ENCODE data around the gene FOXK2. TPM values are rescaled to one million over a fixed set of nuclear protein-coding genes. Genes with fewer than 3 reads are reported as not detected.

FOXK2 gene
- total RNA-seq, 1 donor from 2014 or later, result 24.8 TPM

DNA sequence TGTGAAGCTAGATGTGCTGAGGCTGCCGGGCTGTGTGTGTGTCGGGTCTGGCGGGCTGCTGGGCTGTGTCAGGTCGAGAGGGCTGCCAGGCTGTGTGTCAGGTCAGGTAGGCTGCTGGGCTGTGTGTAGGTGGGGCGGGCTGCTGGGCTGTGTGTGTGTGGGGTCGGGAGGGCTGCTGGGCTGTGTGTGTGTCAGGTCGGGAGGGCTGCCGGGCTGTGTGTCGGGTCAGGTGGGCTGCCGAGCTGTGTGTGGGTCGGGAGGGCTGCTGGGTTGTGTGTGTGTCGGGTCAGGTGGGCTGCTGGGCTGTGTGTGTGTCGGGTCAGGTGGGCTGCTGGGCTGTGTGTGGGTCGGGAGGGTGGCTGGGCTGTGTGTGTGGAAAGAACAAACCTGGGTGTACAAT, 120.1 kb downstream of the FOXK2 start:
- DNase-seq (ENCODE audit: low read depth in 2 of 2), result no peak

DNA sequence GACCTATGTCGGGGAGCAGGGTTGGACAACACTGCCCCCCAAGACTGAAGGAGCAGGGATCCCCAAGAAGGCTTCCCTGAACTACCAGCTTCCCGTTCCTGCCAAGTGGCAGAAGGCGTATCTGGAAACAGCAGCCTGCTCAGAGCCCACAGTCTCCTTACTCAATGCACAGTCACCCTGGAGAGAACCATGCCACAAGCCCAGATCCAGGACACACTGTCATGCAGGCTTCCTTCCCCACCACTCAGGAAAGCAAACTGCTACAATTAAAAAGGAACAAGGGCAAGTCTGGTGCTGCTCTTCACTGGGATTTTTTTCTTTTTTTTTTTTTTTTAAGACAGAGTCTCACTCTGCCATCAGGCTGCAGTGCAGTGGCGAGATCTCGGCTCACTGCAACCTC, 120.5 kb downstream of the FOXK2 start:
- DNase-seq (ENCODE audit: low read depth in 2 of 2), result no peak

DNA sequence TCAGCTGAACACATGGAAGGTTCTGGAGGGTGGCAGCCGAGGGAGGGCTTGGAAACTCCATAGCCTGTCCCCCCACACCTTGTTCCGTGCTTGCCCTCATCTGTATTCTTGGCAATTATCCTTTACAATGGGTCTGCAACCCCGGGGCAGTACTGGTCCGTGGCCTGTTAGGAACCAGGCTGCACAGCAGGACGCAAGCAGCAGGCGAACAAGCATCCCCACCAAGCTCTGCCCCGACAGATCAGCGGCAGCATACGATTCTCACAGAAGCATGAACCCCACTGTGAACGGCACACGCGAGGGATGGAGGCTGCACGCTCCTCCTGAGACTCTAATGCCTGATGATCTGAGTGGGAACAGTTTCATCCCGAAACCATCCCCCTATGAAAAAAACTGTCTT, 122.5 kb downstream of the FOXK2 start:
- DNase-seq (ENCODE audit: low read depth in 2 of 2), result no peak

DNA sequence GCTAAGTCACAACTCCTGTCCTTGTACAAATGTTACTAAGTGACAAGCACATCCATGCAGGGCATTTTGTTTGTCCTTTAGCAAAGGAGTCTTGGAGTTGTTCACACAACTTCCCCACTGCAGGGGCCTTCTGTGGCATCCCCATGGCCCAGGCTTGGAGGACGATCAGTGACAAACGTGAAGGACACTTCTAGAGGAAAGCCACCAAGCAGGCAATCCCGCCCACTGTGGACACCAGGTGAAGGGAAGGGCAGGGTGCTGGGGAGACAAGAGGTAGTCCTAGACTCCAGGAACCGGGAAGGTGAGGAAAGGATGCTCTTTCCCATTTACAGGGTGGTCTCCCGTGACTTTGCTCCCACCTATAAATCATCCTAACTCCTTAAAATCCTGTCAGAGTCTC, 124.6 kb downstream of the FOXK2 start:
- DNase-seq (ENCODE audit: low read depth in 2 of 2), result no peak

DNA sequence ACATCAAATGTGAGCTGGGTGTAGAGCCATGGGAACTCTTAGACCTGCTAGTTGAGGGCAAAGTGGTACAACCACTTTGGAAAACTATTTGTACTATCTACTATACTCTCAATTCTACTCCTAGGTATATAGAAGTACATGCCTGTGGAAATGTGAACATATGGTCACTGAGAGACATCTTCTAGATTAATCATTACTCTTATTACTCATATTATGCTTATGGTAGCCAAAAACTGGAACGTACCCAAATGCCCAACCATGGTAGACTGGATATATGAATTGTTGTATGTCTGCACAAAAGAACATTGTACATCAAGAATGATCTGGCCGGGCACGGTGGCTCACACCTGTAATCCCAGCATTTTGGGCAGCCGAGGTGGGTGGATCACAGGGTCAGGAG, 126.0 kb downstream of the FOXK2 start:
- DNase-seq (ENCODE audit: low read depth in 2 of 2), result no peak

DNA sequence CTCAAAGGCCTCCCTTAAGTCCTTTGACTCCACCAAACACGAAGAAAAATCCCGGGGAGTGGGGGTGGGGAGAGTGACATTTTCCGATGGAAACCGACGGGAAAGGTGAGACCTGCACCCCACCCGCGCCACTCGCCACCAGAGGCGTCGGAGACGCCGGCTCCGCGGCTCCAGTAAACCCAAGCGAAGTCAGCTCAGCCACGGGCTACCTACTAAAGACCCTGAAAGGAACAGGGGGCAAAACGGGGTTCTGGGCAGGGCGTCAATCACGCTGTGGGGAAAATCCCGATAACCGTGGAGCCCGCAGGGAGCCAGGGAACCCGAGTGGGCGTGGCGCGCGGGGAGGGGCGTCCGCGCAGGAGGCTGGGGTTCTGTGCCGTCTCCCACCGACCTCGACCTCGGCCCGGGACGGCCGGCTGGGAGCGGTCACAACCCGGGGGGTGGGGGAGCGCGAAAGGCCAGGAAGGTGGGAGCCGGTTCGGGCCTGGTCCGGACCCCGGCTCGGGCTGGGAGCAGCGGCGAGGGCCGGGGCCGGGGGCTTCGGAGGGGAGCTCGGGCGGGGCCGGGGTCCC, 128.1 kb downstream of the FOXK2 start:
- peak; percentile 20 to 39 for DNase-seq (ENCODE audit: low read depth in 2 of 2)

DNA sequence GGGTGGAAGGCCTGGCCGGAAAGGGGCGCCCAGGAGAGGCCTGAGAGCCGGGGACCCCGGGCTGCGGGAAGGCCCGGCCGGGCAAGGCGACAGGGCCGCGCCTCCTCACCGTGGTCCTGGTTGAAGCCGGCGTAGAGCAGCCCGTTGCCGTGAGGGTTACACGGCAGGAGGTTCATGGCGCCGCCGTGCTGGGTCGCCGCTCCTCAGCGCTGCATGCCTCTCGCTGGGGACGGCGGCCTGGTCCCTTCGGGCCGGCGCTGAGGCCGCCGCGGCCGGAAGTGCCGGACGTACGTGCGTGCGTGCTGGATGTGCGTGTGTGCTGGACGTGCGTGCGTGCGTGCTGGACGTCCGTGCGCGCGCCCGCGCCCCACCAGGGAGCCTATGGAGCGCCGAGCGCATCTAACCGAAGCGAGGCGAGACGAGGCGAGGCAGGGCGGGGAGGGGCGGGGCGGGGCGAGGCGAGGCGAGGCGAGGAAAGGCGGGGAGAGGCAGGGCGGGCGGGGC, 128.7 kb downstream of the FOXK2 start, which contains the start of gene WDR45B:
Gene WDR45B (minus strand): TSS at position 280 of the 504 bp plus-strand sequence. CDS start 104 bp downstream, at position 176.
- DNase-seq (ENCODE audit: low read depth in 2 of 2), result peak; percentile 99

DNA sequence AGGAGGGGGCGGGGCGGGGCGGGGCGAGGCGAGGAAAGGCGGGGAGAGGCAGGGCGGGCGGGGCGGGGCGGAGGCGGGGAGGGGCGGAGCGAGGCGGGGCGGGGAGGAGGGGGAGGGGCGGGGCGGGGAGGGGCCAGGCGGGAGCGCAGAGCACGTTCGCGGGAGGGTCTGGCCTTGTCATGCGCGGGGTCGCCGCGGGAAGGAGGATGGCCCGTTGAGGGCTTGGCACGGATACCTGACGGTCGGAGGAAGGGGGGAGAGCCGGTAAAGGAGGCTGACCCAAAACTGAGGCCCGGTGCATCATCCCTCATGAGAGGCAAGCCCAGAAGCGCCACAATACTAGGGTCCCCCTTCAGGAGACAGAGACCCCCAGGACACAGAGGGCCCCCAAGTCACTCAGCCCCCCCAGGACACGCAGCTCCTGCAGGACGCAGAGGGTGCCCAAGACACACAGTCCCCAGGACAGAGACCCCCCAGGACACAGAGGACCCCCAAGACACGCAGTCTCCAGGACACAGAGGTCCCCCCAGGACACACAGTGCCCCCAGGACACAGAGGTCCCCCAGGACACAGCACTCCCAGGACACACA, 129.3 kb downstream of the FOXK2 start:
- no peak for DNase-seq (ENCODE audit: low read depth in 2 of 2)

DNA sequence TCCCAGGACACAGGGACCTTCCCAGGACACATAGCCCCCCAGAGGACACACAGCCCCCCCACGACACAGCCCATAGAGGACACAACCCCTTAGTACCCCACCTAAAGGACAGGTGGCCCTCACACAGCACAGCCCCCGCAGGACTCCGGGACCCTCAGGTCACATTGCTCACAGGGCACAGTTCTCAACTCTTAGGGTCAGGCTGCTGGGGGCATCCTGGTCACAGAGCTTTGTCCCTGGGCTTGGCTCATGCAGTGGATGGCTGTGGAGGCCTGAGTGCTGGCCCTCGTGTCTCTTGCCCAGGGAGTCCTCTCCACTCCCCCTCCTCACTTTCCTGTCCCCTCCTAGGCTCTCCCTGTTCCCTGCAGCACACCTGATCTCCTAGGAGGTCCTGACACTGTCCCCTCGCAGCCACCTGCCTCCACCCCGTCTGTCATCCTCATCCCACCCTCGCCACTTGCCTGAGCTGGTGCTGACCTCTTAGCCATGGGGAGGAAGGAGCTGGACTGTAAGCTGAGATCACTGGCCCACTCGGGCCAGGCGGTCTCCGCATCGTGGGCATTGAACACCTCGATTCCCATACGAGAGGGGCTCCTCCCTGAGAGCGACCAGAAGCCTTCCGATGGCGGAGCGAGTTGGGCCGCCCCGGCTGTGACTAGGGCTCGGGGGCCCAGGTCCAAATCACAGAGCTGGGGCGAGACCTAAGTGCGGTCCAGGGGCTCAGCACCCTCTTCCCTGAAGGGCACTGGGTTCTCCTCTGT, 130.1 kb downstream of the FOXK2 start:
- DNase-seq (ENCODE audit: low read depth in 2 of 2), result no peak

DNA sequence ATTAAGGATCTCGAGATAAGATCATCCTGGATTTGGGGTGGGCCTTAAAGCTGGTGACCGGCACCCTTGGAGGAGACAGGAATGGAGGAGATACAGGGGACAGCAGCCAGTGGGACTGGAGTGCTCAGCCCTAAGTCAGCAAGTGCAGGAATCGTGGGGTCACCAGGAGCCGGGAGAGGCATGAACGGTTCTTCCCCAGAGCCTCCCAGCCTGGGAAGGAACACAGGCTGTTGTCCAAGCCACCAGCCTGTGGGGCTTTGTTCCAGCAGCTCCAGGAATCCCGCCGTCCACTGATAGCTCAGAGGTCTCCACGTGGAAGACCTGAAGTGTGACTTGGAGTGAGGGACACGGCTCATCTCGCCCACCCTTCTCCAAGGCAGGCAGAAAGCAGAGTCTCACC, 131.2 kb downstream of the FOXK2 start:
- no peak for DNase-seq (ENCODE audit: low read depth in 2 of 2)

DNA sequence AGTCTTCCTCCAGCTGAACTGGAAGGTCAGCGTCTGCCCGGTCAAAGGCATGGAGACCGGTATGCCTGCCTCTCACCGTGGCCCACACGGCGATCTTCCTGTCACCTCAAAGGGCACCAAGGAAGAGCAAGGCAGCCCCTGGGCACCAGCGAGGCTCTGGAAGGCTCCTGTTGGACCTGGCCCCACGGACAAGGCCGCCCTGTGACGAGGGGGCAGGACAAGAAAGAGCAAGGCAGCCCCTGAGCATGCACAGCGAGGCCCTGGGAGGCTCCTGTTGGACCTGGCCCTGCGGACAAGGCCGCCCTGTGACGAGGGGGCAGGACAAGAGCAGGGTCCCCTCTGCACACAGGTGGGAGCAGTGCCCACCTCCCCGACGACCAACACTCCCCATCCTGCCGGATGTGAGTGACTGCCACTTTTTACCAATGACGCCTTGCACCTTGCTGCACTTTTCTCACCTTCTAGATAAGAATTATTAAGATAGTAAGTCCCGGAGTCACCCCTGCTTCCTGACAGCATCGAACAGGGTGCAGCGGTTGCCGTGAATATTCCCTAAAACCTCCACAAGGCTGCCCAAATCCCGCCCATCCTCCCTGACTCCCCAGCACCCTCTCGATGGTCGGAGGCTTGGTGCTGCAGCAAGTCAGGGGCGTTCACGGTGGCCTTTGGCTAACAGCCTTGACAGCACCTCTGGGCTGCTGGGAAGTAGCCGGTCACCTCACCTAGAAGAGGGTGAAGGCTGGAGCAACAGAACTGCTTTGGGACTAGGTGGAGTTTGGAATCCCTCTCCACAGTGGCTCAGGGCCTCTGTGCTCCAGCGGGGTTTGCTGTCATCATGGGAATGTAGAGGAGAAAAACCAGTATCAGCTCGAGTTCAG, 134.4 kb downstream of the FOXK2 start:
- no peak for DNase-seq (ENCODE audit: low read depth in 2 of 2)

Other genes with a start within 250 kb of the FOXK2 start
- 38.8 and 41.3 TPM in 2 replicates for gene CSNK1D, start 246.0 kb upstream of the FOXK2 start, total RNA-seq
- under 0.01 TPM in 1 of 2 replicates, not detected in the other for gene CD7, start 202.1 kb upstream of the FOXK2 start, total RNA-seq
- gene SECTM1, start 186.0 kb upstream of the FOXK2 start, total RNA-seq, result 1.3 and 1.8 TPM in 2 replicates
- gene TEX19, start 160.5 kb upstream of the FOXK2 start, total RNA-seq, result not detected in 2 replicates
- gene UTS2R, start 148.0 kb upstream of the FOXK2 start, total RNA-seq, result not detected in 2 replicates
- gene HEXD, start 101.4 kb upstream of the FOXK2 start, total RNA-seq, result 9.8 and 13.3 TPM in 2 replicates
- 13.9 and 19.8 TPM in 2 replicates for gene OGFOD3, start 101.1 kb upstream of the FOXK2 start, total RNA-seq
- 31.8 and 57.1 TPM in 2 replicates for gene CYBC1, start 69.0 kb upstream of the FOXK2 start, total RNA-seq
- 50.1 and 96.2 TPM in 2 replicates for gene NARF, start 61.0 kb upstream of the FOXK2 start, total RNA-seq
- gene WDR45B, start 128.7 kb downstream of the FOXK2 start, total RNA-seq, result 50.8 and 69.8 TPM in 2 replicates
- gene RAB40B, start 179.0 kb downstream of the FOXK2 start, total RNA-seq, result 2.6 and 3.2 TPM in 2 replicates
- gene FN3KRP, start 197.0 kb downstream of the FOXK2 start, total RNA-seq, result 9.1 and 10.5 TPM in 2 replicates
- 3.3 and 4.0 TPM in 2 replicates for gene FN3K, start 215.9 kb downstream of the FOXK2 start, total RNA-seq
- 44.8 and 45.8 TPM in 2 replicates for gene TBCD, start 232.3 kb downstream of the FOXK2 start, total RNA-seq